ENCODE measurements around the gene LRIT1.

Gene LRIT1

DNA sequence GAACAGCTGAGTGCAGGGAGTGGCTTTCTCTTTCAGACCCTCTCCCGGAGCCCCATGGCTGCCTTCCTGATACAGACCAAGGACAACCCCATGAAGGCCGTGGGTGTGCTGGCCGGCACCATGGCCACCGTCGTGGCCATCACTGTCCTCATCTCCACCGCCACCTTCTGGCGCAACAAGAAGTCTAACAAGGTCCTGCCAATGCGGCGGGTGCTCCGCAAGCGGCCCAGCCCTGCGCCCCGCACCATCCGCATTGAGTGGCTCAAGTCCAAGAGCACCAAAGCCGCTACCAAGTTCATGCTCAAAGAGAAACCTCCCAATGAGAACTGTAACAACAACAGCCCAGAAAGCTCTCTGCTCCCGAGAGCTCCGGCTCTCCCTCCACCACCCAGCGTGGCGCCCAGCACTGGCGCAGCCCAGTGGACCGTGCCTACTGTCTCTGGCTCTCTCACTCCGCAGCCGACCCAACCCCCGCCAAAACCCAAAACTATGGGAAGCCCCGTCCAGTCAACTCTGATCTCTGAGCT, 27.2 kb downstream of the LRIT1 start:
- DNase-seq (ENCODE audit: low spot score) = no peak

DNA sequence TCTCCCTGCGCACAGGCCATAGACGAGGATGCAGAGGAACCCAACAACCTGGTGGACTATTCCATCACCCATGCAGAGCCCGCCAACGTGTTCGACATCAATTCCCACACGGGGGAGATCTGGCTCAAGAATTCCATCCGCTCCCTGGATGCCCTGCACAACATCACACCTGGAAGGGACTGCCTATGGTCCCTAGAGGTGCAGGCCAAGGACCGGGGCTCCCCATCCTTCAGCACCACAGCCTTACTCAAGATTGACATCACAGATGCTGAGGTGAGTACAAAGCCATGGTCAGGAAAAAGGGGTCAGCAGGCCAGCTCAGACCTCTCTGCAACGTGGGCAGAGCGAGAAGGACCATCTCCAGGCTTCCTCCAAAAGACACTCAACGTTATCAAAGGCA, 28.3 kb downstream of the LRIT1 start:
- no peak for DNase-seq (ENCODE audit: low spot score)

DNA sequence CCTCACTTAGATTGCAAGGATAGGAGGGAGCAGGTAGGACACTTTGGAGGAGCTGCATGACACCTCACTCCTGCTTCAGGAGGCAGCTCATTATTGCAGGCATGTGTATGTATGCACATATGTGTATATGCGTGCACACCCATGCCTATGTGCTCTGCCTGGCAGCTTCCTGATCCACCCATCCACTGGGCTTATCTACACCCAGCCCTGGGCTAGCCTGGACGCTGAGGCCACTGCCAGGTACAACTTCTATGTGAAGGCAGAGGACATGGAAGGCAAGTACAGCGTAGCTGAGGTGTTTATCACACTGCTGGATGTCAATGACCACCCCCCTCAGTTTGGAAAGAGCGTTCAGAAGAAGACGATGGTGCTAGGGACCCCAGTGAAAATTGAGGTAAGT, 29.3 kb downstream of the LRIT1 start:
- DNase-seq (ENCODE audit: low spot score) = no peak

DNA sequence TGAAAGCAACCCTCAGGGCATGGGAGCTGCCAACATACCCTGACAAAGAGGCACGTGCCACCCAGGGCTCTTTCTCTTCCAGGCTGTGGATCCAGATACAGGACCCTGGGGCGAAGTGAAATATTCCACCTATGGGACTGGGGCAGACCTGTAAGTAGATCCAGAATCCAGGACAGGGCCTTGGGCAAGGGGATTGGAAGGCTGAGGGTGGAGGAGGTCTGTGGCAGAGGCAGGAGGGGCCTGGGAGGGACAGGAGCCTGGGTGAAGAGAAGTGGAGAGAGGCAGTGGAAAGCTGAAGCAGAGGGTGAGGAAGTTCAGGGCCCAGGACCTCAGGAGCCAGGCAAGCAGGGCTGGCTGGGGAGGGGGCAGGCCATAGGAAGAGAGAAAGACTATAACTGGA, 29.8 kb downstream of the LRIT1 start:
- DNase-seq (ENCODE audit: low spot score) = no peak

DNA sequence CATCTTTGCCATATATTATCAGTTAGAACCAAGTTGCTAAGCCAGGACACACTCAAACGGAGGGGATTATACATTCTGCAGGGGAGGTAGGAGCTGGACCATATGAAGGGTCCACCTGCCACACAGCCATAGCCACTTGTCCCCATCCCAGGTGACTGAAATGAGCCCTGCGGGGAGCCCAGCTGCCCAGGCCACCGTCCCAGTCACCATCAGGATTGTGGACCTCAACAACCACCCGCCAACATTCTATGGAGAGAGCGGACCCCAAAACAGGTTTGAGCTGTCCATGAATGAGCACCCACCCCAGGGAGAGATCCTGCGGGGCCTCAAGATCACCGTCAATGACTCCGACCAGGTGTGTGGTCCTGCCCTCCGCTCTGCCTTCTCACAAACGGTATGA, 33.3 kb downstream of the LRIT1 start:
- no peak for DNase-seq (ENCODE audit: low spot score)

DNA sequence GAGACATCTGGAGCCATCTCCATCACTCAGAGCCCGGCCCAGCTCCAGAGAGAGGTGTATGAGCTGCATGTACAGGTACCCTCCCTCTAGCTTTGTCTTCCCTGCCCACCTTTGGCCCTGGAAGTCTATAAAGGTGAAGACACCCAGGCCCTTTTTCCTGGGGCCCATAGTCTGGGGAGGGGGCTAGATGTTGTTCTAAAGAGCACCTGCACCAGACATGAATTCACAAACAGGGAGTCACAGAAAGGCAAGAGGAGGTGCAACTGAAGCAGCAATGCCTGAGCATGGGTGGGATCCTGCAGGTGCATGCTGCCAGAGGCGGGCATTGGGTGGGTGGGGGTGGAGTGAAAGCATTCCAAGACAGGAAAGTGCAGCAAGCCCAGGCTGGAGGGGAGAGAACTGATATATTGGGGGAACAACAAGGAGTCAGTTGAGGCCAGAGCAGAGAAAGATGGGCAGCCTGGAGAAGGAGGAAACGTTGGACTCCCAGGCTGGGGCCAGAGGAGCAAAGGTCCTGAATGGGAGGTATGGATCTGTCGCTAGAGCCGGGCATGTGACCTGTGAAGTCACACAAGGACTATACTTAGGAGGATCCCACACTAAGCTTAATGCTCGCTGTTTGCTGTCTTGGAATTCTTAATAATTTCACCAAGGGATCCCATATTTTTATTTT, 35.4 kb downstream of the LRIT1 start:
- DNase-seq (ENCODE audit: low spot score) = no peak

DNA sequence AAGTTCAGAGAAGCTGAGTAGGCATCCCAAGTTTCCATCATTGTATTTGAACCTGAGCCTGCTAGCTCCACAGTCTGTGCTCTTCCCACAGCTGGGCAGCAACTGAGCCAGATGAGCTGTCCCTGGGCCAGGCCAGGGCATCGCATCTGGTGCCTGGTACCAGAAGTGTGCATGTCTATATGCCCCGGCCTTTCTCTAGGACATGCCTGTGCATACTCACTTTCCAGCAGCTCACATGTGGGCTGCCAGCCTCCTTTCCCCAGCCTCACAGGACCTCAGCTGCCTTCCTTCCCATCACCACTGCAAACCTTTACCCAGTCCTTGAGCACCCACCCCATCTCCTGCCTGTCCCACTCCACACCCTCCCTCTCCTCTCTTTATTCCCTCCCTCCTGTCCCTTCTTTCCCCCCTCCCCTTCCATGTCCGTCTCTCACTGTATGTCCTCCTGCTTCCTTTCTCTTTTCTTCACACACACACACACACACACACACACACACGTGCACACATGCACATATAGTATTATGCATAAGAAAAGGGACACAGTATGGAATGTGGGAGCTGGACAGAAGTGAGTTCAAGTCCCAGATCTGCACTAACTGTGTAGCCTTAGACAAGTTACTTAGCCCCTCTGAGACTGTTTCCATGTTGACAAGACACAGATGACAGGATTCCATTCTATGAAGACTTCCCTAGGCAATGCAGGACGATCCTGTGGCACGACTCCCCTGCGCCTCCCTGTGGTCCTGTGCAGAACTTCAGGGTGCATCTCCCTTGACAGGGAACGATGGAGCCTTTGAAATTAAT, 36.1 kb downstream of the LRIT1 start:
- peak; percentile 43 for DNase-seq (ENCODE audit: low spot score)

DNA sequence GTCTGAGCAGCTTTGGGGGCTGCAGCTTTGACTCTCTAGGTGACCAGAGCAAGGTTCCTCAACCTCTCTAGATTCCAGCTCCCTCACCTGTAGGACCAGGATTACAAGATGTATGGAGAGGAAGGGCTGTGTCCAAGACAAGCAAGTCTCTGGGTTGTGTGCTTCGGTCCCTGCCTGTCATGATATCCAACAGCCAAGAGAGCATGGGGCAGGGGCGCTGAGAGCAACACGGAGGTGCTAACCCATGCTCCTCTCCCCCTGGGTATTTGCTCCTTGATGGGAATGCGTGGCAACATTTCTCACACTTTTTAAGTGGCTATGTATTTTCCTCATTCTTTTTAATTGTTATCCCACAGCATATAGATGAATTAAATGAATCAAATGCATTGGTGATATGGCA, 36.7 kb downstream of the LRIT1 start:
- no peak for DNase-seq (ENCODE audit: low spot score)

DNA sequence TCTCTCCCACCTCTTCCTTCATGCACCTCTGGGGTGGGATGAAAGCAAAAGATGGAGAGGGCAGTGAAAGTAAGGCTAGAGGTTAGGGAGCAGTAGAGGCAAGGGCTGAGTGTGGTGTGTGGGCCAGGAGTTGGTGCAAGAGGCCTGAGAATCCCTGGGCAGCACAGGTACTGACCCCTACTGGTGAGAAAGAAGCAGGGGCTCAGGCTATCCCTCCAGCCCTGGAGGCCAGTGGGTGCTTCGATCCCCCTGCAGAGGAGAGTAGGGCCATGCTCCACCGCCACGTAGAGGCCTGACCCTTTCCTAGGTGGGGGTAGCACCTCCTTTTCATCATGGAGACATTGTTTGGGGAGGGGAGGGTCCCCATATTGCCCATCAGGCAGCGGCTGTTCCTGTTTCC, 37.2 kb downstream of the LRIT1 start:
- no peak for DNase-seq (ENCODE audit: low spot score)

DNA sequence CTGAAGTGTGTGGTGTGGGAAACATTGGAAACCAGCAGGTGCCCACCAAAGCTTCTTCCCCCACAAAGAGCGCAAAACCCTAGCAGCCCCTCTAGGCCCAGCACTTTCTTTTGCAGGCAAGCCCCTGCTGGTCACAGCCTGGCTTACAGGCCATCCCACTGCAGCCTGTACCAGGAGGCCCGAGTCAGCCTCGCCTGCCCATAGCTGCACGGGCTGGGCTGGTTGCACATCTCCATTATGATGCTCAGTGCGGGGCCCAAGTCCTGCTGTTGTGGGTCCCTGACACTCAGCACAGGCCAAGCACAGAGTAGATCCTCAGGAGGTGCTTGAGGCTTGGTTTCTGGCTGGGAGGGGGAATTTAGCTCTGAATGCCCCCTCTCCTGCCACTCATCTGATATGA, 39.0 kb downstream of the LRIT1 start:
- DNase-seq (ENCODE audit: low spot score) = no peak

DNA sequence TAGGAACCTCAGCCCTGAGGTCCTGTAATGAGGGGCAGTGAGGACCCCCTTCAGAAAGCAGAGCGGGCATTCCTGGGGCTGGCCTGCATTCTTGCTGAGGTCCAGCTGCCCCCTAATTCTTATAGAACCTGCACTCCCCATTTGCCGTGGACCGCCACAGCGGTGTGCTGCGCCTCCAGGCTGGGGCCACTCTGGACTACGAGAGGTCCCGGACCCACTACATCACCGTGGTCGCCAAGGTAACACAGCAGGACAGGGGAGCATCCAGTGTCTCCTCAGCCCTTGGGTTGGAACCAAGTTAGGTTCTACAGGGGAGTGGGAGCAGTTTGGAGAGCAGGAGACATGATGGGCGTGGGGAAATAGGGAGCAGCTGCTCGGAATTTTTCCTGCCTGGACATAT, 39.7 kb downstream of the LRIT1 start:
- DNase-seq (ENCODE audit: low spot score) = no peak

DNA sequence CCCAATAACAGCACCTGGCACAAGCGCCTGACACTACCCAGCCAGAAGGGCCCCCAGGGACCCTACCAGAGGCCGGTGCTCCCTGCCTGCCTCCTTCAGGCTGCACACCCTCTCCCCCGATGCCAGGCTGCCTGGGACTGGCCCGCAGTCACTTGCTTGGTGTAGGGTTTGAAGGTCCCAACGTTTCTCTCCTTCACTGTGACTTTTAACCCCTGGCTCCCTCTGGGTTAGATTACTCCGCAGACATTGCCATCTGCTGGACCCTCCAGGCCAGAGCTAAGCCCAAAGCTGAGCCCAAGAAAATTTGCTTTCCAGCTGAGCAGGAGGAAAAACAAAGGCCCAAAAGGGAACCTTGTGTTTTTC, 40.1 kb downstream of the LRIT1 start:
- DNase-seq (ENCODE audit: low spot score) = no peak

DNA sequence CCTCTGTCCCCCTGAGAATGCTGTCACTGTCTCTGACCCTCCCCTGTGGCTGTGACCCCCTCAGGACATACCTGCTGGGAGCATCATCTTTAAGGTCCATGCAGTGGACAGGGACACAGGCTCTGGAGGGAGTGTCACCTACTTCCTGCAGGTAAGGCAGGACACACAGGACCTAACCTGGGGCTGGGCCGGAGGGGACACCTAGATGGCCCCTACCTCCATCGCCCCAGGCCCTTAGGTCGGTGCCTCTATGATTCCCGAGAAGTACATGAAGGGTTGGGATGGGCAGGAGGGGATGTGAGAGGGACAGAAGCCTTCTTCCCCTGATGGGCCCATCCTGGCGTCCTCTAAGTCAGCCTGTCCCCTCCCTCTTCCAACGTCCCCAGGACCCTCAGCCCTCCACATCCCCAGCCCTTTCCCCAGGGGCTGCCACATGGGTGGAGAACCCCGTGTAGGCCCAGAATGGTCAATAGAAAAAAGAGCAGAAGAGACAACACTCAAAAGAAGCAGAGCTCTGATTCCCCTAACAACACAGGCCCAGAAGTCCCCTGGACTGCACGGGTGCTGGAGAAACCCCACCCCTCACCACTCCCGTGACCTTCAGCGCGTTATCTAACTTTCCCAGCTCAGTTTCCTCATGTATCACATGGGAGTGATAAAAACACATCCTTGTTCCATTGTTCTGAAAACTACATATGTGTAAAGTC, 40.7 kb downstream of the LRIT1 start:
- no peak for DNase-seq (ENCODE audit: low spot score)

DNA sequence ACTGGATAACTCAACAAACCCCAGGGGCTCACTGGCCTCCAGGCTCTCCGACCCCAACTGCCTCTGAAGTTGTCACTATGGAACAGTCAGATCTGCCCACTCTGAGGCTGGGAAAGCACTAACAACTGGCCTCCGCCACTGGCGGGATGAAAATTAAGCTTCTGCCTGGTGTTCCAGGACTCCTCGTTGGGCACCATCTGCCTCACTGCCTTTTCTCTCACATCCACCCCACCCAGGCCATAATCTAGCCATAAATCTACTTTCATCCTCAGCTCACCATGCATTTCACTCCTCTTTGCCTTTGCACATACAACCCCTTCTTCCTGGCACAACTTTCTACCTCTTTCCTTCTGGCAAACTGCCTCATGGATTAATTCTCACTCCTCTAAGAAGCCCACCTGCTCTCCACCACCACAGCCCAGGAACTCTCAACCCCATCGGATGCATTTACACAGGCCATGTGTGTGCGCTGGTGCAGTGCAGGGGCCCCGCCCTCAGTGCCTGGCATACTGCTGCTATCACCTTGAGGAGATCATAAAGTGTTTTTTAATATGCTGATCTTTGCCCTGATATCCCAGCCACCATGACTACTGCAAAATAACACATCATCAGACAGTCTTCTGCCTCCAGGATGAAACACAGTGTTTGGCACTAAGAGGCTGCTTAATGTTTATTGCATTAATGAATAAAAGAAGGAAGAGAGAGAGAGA, 43.0 kb downstream of the LRIT1 start:
- no peak for DNase-seq (ENCODE audit: low spot score)

DNA sequence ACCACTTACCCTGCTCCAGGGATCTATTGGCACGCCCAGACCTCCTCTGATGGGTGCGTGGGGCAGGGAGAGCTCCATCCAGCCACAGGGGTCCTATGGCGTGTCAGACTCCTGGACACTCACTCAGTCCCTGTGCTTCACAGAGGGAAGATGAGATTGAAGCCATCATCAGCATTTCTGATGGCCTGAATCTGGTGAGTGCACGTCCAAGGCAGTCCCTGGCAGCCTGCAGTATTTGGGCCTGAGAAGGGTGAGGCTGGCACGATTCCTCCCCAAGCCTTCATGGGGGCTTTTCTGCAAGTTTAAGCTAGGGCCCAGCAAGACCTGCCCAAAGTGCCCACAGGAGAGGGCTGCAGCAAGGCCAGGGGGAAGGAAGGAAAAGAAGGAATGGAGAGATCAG, 43.7 kb downstream of the LRIT1 start:
- no peak for DNase-seq (ENCODE audit: low spot score)

DNA sequence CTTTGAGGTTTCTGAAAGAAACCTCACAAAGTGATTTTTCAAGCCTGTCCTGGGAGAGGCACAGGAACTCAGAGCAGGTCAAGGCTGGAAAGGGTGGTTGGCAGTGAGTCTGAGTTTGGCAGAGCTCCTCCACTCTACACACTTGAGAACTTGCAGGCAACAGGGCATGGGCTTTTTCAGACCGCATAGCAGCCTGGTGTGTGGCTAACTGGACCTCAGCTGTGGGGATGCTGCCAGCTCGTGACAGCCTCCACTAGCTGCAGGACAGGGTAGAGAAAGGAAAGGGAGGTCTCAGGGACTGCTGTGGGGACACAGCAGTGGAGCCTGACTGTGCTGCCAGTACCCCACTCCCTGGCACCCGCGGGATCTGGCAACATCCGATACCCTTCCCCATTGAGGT, 44.4 kb downstream of the LRIT1 start:
- no peak for DNase-seq (ENCODE audit: low spot score)

DNA sequence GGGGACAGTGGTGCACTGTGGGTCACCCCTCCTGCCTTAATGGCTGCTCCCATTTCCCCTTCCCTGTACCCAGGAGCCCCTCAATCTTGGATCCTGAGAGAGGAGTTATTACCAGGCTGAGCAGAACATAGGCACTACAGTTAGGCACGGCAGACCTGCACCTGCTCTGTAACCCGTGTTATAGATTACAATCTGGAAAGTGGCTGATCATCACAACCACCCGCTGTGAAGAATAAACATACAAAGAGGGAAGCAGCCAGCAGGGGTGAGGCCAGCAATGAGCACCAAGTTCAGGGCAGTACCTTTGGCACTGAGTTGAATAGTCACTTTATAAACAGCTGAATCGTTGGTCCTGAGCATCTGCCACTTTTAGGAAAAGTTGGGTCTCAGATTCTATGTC, 45.3 kb downstream of the LRIT1 start:
- DNase-seq (ENCODE audit: low spot score) = no peak

DNA sequence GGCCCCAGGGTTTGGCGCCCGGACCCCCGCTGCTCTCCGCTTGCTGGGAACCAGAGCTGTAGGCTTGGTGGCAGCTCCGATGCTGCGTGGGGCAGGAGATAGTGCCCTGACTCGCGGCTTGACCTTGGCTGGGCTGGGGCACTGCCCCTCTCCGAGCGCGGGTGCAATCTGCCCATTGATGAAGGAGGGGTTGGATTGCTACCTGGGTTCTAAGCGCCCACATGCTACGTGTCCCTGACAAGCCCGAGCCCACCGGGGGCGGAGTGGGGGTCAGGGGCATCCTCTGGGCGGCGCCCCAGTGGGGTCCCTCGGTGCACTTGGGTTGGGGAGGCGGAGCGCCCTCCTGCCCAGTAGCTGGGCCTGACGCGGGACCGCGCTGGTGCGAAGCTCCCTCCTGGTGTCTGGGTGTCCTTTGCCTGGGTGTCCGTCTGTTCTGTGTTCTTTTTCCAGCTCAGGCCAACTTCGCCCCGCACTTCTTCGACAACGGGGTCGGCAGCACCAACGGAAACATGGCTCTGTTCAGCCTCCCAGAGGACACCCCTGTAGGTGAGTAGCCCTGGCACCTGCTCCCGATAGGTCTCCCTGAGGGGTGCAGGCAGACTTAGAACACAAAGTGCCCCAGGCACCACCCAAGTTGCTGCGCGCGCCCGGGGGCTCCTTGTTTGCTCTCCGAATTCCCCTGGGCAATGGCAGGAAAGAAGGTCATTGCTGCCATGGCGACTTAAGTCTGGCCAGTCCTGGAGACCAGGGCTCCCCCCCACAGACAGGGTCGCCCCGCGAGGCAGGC, 46.1 kb downstream of the LRIT1 start:
- DNase-seq (ENCODE audit: low spot score) = no peak

DNA sequence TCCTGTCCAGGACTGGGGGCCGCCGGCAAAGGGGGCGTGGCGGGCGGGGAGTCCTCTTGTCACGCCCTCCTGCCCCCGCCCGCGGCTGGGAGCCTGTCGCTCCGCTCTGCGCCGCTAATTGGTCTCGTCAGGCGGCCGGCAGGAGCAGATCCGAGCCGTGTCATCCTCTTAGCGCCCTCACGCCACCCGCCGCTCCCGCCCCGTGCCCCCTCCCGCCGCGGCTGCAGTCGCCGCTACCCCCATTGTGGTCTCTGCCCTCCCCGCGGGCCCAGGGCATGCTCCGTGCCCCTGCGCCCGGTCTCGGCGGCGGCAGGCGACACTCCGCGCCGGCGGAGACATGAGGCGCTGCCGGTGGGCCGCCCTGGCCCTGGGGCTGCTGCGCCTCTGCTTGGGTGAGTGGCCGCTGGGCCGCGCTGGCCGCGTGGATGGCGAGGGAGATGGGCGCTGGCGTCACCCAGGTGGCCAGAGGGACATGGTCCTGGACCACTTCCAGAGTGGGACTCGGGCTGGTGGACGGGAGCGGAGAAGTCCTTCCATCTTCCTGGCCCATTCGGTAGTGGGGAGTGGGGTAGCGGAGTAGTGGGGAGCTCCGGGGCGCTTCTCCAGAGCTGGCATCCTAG, 46.8 kb downstream of the LRIT1 start, which contains the start of gene CDHR1:
Gene CDHR1, plus strand, starts transcription at position 114 of the 620 bp plus-strand sequence. Its CDS starts 224 bp downstream, at position 338.
- no peak for DNase-seq (ENCODE audit: low spot score)

DNA sequence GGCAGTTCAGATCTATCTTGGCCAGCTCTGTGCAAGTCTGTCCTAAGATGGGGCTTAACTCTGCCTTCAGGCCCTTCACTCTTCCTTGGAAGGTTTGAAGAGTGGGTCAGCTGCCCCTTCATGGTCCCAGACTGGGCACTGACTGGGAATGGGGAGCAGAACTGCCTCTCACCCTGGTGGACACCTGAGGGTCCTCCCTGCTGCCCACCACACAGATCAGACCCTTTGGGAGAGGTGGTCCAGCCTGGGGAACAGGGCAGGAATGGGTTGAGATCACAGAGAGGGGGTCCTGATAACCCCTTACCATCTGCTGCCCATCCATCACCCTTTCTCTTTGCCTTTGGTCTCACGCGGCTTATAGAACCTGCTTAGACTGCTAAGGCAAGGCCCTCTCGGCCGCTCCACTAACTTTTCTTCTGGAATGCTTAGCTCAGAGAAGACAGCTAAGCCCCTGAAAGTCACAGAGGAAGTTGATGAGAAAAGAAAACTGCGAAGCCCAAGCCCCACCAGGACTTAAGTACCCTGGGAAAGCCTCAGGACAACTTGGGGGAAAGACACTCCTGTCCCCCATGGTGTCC, 47.4 kb downstream of the LRIT1 start:
- DNase-seq (ENCODE audit: low spot score) = no peak

DNA sequence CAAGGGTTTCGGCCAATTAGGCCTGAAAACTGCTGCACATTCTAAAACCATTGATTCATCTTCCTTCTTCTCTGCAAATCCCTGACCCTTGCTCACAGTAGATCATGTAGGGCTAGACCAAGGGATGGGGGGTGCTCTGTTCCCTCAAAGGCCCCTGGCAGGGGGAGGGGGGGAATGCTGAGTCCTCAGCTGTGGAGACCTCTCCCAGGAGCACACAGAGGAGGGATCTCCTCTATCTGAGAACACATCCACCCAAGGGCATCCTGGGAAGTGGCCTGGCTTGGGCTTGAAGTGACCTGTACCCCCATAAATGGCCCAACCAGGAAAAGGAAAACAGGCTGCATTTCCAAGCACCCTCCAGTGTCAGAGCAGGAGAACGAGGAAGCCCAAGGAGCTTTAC, 48.0 kb downstream of the LRIT1 start:
- no peak for DNase-seq (ENCODE audit: low spot score)
